Epithelial cell of proximal tubule (primary cell): ENCODE measurements around the gene HOXC5. TPM values are rescaled to one million over a fixed set of nuclear protein-coding genes. Genes with fewer than 3 reads are reported as not detected.

Experiments used
- DNase-seq: peaks from one replicate; pipeline ENCODE4 v3.0.0-alpha.2; 2011; ENCODE audit warnings: low read depth
- H3K4me3 ChIP-seq: 2 replicates; pipeline ENCODE4 v1.5.1; 2011; ENCODE audit warnings: low read depth, mild to moderate bottlenecking, low read length
- CTCF ChIP-seq: conservative IDR thresholded peaks from 2 replicates; pipeline ENCODE4 v1.5.1; 2012; ENCODE audit warnings: low read depth, mild to moderate bottlenecking, low read length
- total RNA-seq: library from RNA; depleted of rRNA; stranded (reverse); fragments of >200 nt; gene quantifications from 2 replicates; pipeline ENCODE4 v1.2.3, GENCODE V29; 2015

HOXC5 gene
- total RNA-seq, 1 donor from 2014 or later, result 1.2 TPM

- H3K4me3 ChIP-seq, result no peak overlapping the region
- TF ChIP-seq CTCF, result no peak
- DNase-seq, result no peak
These were observed 23.3 kb downstream of the HOXC5 start for GRCh38 chr12:54056110-54056509.

GRCh38 chr12:54058128-54058768 is 25.4 kb downstream of the HOXC5 start:
- no peak for TF ChIP-seq CTCF
- no peak for DNase-seq
- H3K4me3 ChIP-seq, result no peak overlapping the region

- TF ChIP-seq CTCF, result no peak
- no peak for DNase-seq
- H3K4me3 ChIP-seq, result no peak overlapping the region
These were observed 26.8 kb downstream of the HOXC5 start for GRCh38 chr12:54059668-54060067.

- no peak overlapping the region for H3K4me3 ChIP-seq
- TF ChIP-seq CTCF, result no peak
- no peak for DNase-seq
These were observed 27.5 kb downstream of the HOXC5 start for GRCh38 chr12:54060174-54060974.

- H3K4me3 ChIP-seq, result no peak overlapping the region
- DNase-seq, result no peak
- TF ChIP-seq CTCF, result no peak
These were observed 28.3 kb downstream of the HOXC5 start for GRCh38 chr12:54060975-54061778.

- no peak for DNase-seq
- H3K4me3 ChIP-seq, result no peak overlapping the region
- TF ChIP-seq CTCF, result no peak
These were observed 32.8 kb downstream of the HOXC5 start for GRCh38 chr12:54065677-54066076.
